Stimulated activated CD4-positive, alpha-beta T cell treated with anti-CD3 and anti-CD28 coated beads, TNF-alpha, amount 100 ng/mL, for 48 hours (primary cell): ENCODE results near the gene TBC1D8.
"Not testable (repeated sequence)": the region's sequence is repeated elsewhere in the genome, so short reads cannot be mapped to it uniquely, and the experiment has no call there.

Experiments
- DNase-seq, 3 donors: peaks; one replicate each; pipeline ENCODE4 v3.0.0-alpha.2; 2020; ENCODE audit warnings: low read depth in 3 of 3

Gene TBC1D8

GRCh38 chr2:101064125-101064502 is 87.1 kb downstream of the TBC1D8 start:
- no peak for DNase-seq

- no peak for DNase-seq
These were observed 87.6 kb downstream of the TBC1D8 start for GRCh38 chr2:101063352-101064124.

- no peak for DNase-seq
These were observed 92.8 kb downstream of the TBC1D8 start for GRCh38 chr2:101058386-101058785.

DNA sequence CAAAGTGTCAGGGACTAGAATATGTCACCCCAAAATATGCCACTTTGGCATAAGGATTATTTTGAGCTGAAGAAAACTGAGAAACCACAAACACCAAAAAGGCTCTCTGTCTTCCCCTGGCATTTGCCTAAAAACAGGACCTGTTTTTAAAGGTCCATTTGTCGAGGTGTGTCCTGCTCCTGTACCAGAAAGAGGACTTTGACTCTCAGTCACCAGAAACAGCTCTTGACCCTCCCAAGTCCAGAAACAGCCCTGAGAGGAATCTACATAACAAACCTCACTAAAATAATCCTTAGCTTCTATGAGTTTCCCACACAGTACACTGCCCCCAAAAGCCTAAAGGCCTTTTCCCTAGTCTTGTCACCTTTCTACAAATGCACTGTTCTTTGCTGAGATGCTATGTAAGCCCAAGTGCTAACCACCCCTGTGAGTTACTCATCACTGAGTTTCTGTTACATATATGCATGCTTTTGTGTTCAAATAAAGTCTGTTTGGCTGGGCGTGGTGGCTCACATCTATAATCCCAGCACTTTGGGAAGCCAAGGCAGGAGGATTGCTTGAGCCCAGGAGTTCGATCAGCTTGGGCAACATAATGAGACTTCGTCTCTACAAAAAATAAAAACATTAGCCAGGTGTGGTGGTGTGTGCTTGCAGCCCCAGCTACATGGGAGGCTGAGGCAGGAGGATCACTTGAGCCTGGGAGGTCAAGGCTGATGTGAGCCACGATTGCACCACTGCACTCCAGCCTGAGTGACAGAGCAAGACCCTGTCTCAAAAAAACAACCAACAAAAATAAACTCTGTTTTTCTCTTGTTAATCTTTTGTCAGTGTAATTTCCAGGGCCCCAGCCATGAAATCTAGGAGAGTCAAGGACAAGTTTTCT is 93.9 kb downstream of the TBC1D8 start:
- DNase-seq = no peak

- no peak for DNase-seq
These were observed 98.1 kb downstream of the TBC1D8 start for GRCh38 chr2:101053117-101053516.

DNA sequence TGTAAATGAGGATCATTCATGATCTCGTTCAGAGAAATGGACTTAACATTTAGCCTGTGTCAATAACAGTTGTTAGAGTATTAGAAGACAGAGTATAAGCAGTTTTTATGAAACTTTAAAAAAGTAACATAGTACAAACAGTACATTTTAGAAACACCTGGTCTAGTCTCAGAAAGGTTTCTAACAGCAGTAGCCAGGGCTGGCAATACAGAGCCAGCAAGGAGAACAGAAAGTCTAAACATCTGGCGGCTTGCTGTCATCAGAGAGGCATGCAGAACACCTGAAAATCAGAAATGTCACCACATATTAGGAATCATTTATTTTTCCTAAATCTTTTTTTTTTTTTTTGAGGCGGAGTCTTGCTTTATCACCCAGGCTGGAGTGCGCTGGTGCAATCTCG is 99.0 kb downstream of the TBC1D8 start:
- DNase-seq = no peak

DNA sequence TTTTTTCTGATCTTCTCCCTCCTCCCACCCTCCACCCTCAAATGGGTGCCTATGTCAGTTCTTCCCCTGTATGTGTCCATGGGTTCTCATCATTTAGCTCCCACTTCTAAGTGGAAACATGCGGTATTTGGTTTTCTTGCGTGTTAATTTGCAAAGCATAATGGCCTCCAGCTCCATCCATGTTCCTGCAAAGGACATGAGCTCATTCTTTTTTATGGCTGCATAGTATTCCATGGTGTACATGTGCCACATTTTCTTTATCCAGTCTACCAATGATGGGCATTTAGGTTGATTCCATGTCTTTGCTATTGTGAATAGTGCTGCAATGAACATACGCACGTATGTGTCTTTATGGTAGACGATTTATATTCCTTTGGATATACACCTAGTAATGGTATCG is 100.3 kb downstream of the TBC1D8 start:
- DNase-seq = not testable (repeated sequence)

DNA sequence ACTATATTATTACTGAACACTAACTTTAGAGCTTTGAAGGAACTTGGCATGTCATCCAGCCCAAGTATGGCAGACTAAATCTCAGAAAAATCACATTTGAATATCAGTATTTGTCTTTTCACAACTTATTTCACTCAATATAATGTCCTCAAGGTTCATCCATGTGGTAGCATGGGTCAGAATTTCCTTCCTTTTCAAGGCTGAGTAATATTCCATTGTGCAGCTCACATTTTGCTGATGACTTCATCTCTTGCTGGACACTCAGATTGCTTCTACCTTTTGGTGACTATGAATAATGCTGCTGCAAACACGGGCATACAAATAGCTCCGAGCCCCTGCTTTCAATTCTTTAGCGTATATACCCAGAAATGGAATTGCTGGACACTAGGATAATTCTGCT is 102.4 kb downstream of the TBC1D8 start:
- no peak for DNase-seq

GRCh38 chr2:101047774-101048173 is 103.4 kb downstream of the TBC1D8 start:
- no peak for DNase-seq

DNA sequence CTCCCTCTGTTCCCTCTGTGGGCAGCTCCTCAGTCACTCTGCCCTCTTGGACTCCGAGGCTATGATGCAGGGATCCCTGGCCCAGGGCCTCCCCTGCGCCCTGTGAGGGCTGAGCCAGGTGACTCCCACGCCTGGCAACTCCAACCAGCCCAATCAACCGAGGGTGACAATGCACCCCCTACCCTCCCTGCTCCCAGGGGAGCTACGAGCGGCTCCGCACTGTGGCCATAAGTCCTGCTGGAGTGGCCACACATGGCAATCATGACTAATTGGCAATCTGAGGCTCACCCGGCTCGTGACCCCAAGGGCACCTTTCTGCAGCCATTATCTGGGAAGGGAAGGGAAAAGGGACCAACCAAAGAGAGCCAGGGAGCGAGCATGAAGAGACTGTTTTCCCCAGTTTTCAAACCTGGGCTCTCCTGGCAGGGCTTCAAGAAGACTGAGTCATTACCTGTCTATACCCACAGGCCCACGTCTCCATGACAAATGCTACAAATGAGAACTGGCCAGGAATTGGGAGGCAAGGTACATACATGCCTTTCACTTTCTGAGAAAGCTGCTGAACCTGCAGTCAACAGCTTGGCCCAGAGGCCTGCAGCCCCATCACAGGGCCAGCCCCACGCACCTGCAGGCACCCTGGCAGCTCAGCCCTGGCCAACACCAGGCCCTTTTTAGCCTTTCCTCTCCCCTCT is 104.0 kb downstream of the TBC1D8 start:
- no peak for DNase-seq

- DNase-seq = no peak
These were observed 105.9 kb downstream of the TBC1D8 start for GRCh38 chr2:101045330-101045729.

GRCh38 chr2:101041413-101041812 is 109.8 kb downstream of the TBC1D8 start:
- DNase-seq = no peak

DNA sequence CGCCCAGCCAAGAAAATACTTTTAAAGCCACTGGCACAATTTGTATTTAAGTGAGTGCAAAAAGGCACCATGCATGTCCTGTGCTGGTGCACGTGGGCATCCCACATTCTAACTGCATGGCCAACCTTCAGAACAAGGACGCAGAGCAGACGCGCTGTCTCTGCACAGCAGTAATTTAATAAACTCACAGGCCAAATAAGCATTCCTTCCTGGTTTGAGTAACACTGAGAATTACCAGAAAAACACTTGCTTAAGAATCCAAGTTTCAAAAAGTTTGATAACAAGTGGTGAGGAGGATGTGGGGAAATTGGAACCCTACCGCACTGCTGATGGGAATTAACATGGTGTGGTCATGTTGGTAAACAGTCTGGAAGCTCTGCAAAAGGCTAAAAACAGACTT is 110.4 kb downstream of the TBC1D8 start:
- DNase-seq = no peak

DNA sequence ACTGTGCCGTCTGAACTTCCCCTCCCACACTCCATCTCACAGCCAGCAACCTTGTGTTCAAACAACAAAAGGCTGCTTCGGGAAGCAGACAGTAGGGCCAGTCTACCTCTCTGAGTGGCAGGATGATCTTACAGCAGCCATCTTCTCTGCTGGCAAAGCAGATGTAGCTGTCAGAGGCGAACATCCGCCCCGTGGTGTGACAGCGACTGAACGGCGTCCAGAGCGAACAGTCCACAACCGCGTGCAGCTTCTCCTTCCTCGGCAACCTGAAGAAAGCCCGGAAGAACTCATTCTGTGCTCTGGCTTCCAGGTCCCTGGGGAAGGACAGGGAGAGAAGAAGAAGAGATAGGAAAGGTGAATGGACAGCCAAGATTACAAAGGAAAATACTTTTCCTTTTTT is 111.1 kb downstream of the TBC1D8 start:
- no peak for DNase-seq

- DNase-seq = peak in 1 of 3 donors; percentile 4
These were observed 112.5 kb downstream of the TBC1D8 start for GRCh38 chr2:101038455-101039255.

- no peak for DNase-seq
These were observed 113.9 kb downstream of the TBC1D8 start for GRCh38 chr2:101037161-101037755.

DNA sequence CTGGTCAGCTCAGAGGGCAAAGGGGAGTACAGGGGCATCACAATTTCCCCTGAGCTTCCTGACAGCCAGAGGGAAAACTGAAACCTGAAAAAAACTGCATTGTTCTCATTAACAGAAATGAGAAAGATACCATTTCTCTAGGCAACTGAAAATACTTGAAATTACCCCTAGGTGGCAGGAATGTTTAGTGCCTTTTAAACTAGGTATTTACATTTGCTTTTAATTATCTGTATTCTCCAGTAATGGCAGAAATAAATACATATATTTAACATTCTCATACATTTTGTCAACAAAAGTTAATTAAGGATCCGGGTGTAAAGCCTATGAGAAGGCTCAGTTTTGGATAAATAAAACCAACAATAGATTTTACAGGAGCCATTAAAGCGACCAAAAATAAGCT is 114.6 kb downstream of the TBC1D8 start:
- DNase-seq = no peak

- no peak for DNase-seq
These were observed 119.0 kb downstream of the TBC1D8 start for GRCh38 chr2:101032084-101032776.

- no peak for DNase-seq
These were observed 120.2 kb downstream of the TBC1D8 start for GRCh38 chr2:101030866-101031554.

- DNase-seq = no peak
These were observed 123.3 kb downstream of the TBC1D8 start for GRCh38 chr2:101027852-101028251.
